GM18870 (cell line): ENCODE measurements around the gene INPP5F.
A peak's percentile ranks its signal among the peaks of the same experiment; 100 is the strongest.

Source experiments
- ATAC-seq: cut with Tn5 transposase; IDR thresholded peaks from one replicate; pipeline ENCODE4 v1.9.1; 2021; ENCODE audit warnings: moderate library complexity; ENCODE audit not compliant: unreplicated experiment

The INPP5F gene, protein sequence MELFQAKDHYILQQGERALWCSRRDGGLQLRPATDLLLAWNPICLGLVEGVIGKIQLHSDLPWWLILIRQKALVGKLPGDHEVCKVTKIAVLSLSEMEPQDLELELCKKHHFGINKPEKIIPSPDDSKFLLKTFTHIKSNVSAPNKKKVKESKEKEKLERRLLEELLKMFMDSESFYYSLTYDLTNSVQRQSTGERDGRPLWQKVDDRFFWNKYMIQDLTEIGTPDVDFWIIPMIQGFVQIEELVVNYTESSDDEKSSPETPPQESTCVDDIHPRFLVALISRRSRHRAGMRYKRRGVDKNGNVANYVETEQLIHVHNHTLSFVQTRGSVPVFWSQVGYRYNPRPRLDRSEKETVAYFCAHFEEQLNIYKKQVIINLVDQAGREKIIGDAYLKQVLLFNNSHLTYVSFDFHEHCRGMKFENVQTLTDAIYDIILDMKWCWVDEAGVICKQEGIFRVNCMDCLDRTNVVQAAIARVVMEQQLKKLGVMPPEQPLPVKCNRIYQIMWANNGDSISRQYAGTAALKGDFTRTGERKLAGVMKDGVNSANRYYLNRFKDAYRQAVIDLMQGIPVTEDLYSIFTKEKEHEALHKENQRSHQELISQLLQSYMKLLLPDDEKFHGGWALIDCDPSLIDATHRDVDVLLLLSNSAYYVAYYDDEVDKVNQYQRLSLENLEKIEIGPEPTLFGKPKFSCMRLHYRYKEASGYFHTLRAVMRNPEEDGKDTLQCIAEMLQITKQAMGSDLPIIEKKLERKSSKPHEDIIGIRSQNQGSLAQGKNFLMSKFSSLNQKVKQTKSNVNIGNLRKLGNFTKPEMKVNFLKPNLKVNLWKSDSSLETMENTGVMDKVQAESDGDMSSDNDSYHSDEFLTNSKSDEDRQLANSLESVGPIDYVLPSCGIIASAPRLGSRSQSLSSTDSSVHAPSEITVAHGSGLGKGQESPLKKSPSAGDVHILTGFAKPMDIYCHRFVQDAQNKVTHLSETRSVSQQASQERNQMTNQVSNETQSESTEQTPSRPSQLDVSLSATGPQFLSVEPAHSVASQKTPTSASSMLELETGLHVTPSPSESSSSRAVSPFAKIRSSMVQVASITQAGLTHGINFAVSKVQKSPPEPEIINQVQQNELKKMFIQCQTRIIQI

DNA sequence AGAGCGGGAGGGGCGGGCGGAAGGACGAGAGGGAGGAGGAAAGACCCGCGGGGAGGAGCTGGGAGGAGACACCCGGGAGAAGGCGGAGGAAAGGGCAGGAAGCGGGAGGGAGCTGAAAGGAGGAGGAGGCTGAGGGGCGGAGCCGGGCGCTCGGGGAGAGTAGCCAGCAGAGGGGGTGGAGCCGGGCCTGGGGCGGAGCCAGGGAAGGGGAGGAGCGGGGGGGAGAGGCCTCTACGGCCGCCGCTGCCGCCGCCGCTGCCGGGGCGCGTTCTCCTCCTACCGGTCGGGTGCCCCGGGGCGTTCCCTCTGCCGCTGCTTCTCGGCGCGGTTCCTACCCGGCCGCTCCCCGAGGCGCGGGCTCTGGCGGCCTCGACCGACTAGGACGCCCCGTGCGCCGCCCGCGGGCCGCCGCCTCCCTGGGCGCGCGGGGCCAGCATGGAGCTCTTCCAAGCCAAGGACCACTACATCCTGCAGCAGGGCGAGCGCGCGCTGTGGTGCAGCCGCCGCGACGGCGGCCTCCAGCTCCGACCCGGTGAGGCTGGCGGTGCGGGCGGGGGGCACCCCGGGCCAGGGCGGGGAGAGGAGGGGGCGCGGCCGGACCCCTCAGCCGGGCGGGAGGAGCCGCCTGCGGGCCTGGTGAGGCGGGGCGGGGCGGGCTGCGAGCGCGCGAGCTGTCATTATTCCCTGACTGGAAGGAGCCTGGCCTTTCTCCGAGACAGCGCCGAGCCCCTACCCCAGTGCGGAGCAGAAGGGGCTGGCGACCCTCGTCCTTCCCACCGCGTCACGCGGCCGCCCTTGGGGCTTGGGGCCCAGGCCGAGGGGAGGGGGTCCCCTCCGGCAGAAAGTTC is at the start of gene INPP5F:
INPP5F (plus strand) TSS at position 223 of the 848 bp plus-strand sequence; CDS start at position 436, 213 bp downstream.
- ATAC-seq: peak; percentile 79

DNA sequence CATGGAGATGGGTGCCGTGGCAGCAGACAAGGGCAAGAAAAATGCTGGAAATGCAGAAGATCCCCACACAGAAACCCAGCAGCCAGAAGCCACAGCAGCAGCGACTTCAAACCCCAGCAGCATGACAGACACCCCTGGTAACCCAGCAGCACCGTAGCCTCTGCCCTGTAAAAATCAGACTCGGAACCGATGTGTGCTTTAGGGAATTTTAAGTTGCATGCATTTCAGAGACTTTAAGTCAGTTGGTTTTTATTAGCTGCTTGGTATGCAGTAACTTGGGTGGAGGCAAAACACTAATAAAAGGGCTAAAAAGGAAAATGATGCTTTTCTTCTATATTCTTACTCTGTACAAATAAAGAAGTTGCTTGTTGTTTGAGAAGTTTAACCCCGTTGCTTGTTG is 48.7 kb upstream of the INPP5F start:
- ATAC-seq: no peak

DNA sequence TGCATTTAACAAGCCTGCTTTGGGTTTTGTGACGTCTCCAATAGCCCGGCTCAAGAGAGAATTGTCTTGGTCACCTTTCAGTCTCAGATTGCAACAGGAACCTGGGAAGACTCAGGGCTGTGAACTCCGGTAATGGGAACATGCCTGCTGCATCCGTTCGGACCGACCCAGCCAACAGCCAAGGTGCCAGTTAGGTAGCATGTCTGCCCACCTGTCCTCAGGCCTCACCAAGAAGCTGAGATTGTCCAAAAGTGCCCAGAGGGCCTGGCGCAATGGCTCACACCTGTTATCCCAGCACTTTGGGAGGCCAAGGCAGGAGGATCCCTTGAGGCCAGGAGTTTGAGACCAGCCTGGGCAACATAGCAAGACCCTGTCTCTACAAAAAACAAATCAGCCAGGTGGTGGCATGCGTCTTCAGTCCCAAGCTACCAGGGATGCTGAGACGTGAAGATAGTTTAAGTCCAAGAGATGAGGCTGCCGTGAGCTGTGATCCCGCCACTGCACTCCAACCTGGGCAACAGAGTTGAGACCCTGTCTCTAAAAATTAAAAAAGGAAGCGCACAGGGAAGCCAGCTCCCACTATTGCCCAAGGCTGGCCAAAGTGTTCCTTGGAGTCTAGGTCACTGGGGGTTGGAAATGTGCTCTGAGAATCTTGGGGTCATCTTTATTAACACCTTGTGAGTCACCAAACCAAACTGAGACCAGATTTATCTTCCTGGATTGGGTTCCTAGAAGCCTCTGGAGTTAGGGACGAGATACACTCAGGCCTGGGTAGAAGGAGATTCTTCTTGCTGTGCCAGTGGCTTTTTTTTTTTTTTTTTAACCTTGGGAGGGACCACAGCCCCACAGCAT is 47.7 kb upstream of the INPP5F start:
- no peak for ATAC-seq

DNA sequence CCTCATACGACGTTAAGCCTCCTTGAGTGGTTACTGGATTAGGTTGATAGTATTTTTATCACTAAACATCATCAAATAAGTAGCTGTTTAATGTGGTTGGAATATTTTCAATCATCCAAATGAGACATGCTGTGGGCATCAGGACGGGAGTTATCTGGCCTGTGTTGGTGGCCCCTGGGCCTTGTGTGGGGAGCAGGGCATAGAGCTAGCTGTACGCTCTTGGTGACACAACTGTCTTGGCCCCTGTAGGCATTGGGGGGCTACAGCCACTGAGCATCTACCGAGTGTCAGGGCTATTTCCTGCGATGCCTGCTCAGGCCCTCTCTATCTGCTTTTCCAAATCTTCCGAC is 46.4 kb upstream of the INPP5F start:
- no peak for ATAC-seq

DNA sequence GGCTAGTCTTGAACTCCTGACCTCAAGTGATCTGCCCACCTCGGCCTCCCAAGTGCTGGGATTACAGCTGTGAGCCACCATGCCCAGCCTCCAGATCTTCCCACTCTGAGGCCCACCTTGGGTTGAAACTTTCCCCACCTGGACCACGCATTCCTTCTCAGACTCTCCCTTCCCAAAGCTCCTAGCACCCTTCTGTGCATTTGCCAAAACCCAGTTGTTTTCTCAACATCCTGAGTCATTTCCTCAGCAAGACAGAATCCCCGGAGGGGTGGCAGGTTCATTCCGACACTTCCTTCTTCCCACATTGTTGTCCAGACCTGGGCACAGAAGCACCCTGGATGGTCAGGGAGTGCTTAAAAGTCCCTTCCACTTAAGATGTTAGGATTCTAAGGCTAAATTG is 45.8 kb upstream of the INPP5F start:
- ATAC-seq: no peak

DNA sequence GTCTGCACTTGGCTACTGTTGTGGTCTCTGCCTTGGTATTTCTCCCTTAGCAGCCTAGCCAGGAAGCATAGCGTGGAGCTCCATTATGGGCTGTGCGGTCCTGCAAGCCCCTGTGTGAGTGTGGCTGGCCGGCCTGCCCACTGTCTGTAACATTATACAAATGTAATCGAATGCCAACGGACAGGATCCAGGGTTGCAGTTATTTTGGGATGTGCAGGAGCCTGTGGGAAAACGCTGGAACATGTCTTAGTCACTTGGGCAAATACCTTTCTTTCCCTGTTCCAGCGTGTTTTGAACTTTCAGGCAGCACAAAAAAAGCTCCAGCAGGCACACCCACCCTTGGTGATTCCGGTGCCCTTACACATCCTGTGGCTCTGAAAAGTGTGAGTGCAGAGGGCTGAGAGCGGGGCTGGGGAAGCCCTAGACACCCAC is 45.2 kb upstream of the INPP5F start:
- no peak for ATAC-seq

DNA sequence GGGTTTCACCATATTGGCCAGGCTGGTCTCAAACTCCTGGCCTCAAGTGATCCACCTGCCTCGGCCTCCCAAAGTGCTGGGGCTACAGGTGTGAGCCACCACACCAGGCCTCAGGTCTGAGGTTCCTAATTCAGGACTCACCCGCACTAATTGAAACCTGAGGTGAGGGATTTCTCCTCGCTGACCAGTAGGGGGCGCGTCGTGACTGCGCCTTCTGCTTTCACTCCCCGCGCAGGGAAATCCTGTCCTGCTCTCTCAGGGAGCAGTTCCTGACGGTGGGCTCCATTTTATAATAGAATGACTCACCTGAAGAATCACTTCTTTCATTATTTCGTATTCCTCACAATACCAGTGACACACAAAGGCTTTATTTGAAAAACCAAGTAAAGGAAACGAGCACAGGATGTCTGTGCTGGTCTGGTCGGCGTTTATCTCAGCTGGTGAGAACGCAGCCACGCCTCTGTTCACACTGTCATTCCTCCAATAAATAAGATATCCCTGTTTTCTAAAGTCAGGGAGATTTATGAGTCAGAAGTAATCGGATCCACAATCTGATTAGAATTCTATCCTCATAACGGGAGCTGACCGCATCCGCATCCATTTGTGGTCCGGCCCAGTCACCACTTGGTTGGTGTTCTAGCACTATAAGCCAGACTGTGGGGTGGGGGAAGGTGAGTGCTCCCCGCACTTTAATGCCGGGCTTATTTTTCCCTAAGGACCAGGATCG is 39.2 kb upstream of the INPP5F start:
- ATAC-seq: no peak

DNA sequence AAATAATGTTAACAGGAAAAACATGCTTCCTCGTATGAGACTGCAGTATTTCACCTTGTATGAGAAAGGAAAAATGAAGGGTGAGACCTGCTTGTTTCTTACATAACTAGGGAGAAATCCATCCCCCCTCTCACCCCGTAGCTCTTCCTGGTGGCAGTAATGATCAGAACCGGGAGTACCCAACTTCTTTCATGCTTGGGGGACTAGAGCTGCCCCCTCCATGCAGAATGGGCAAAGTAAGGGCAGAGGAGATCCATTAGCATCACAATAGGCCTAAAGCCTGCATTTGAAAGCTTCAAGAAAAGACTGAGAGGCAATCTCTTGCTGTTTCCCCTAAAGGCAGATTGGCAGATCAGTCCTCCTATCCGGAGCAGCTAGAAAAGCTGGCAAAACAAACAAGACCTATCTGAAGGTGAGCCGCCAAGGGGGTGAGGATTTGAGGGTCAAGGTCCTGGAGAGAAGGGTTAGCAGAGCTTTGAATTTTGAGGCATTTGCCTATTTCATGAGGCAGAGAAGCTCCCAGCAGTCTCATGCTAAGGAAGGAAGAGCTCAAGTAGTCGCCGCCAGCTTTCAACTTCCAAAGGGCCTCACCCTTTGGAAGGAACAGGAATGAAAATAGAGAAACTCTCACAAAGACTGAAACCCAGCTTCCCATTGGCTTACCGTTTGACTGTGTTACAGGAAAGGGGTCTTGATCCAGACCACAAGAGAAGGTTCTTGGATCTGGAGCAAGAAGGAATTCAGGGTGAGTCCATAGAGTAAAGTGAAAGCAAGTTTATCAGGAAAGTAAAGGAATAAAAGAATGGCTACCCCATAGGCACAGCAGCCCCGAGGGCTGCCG is 38.4 kb upstream of the INPP5F start:
- no peak for ATAC-seq

DNA sequence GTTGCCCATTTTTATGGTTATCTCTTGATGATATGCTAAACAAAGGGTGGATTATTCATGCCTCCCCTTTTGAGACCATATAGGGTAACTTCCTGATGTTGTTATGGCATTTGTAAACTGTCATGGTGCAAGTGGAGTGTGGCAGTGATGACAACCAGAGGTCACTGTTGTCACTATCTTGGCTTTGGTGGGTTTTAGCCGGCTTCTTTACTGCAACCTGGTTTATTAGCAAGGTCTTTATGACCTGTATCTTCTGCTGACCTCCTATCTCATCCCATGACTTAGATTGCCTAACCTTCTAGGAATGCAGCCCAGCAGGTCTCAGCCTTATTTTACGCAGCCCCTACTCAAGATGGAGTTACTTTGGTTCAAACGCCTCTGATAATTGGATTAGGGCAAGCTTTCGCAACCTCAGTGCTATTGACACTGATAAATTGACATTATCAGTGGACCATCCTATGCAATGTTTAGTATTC is 37.8 kb upstream of the INPP5F start:
- ATAC-seq: no peak

DNA sequence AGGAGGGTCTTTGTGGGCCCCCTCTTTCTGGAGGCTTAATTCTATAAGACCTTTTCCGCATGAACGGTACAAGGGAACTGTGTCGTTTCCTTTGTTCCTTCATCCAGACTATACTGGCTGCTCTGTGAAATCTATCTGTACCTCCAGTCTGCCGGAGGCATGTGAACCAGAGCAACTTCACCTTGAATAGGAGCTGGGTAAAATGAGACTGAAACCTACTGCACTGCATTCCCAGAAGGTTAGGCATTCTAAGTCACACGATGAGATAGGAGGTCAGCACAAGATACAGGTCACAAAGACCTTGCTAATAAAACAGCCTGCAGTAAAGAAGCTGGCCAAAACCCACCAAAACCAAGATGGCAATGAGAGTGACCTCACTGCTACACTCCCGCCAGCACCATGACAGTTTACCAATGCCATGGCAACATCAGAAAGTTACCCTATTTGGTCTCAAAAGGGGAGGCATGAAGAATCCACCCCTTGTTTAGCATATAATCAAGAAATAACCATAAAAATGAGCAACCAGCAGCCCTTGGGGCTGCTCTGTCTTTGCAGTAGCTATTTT is 36.8 kb upstream of the INPP5F start:
- no peak for ATAC-seq

DNA sequence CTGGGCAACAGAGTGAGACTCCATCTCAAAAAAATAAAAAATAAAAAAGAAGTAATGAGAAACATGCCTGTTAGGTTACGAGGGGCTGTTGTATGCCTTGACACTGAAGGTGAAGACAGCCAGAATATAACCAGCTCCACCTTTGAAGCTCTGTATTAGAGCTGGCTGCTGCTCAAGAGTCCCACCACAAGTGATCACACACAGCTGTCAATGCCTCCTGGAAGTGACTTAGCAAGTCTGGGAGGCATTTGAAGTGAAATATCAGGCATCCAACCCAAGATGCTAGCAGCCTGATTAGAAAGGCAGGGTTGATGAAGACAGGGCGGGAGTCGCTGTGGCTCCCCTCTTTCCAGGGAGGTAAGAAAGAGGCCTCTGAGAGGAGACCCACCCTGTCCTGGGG is 34.1 kb upstream of the INPP5F start:
- ATAC-seq: no peak

DNA sequence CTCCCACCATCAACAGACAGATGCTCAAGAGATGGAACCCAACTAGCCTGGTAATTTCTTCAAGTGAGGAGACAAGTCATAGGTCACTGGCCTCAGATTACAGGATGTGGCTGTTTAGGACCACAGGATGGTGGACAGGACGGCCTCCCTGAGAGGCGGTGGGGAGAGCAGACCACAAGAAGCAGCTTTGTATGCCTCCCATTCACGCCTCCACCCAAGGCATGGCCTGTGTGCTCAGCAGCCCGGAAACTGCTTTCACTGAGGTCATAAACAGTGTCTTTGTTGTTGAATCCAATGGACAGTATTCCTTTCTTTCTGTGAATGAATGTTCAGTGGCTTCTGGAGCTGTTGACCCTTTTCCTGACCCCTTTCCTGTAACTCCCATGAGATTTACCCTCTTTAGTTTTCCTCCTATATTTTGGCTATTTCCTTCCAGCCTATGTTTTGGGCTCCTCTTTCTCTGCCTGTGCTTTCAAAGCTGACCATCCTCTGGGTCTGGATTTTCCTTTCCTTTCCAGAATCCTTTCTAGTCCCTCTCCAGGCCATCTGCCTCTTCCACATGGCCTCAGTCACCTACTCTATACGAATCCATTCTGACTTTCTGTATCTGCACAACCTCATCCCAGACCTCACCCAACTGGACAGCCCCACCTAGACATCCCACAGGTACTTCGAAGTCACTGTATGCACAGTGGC is 32.4 kb upstream of the INPP5F start:
- ATAC-seq: no peak

DNA sequence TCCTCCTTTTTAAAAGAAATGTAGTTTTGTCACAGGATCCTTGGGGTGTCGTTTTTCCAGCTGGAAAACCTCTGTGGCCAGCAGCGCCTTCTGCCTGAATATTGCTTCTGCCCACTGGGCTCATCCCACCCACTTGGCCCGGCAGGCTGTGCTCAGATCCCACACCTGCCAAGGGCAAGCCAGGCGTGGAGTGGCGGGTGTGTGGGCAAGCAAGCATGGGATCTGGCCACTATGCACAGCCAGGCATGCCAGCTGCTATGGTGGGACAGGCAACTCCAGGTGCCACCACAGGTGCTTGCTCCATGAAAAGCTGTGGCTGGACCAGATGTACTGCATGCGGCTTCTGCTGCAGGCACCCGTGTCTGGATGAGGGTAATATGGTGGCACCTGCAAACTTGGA is 31.2 kb upstream of the INPP5F start:
- ATAC-seq: no peak

DNA sequence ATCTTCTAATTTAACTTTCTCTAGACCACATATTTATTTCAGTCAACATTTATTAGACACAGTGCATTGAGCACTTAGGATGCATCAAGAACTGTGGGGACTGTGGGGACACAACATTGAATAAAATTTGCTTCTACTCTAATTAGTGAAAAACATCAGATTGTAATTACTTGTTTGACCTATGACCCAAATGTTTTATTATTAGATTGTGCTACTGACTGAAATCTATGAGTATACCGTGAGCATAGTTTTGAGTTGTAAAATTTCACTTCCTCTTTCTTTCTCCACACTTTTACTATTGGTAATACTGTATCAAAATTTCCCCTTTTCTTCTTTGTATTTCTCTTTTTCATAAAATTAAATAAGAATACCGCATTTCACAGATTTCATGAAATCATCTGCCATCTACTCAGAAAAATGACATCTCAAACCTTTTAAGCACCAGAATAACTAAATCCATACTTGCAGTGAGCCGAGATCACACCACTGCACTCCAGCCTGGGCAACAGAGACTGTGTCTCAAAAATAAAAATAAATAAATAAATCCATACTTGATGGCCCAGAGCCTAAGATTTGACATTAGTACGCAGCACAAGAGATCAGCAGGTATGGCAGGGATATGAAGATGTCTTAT is 25.4 kb upstream of the INPP5F start:
- ATAC-seq: peak; percentile 59

DNA sequence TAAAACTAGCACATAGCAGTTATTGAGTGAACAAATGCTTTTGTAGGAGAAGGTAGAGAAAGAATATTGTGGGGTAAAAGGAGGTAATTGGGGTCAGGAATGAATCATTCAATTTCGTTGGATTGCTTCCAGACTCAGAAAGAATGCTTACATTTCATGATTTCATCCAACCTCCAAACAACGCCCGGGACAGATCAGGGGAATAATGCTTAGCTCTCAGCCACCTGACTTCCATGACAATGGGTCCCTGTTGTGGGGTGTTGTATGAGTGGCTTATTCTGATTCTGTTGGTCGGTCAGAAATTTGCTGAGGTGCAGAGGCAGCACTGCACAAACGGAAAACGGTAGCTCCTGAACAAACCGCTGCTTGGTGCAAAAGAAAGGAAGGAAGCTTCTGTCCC is 24.0 kb upstream of the INPP5F start:
- no peak for ATAC-seq

DNA sequence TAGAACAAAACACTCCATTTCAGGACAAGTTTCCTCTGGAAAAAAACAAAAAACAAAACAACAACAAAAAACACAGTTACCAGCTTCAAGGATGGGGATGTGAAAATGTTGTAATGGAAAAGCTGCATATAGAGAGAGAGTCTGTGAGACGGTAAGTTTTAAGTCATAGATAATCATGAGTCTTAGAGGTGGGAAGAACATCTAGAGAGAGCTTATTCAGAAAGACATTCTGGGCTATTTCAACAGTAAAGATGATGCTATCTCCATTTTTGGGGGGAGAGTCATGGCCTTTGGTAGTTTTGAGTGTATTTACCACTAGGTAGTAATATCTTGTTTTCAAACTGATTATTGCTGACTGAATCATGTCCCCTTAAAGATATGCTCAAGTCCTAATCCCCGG is 23.3 kb upstream of the INPP5F start:
- ATAC-seq: no peak
